GM12878 (cell line): ENCODE measurements around the gene F12. TPM values are rescaled to one million over a fixed set of nuclear protein-coding genes. Genes with fewer than 3 reads are reported as not detected.
A peak's percentile ranks its signal among the peaks of the same experiment; 100 is the strongest.

Source experiments
- MTA3 ChIP-seq: IDR thresholded peaks from 2 replicates; pipeline ENCODE4 v1.6.1; 2012; ENCODE audit warnings: low read length, inconsistent platforms, borderline replicate concordance
- MXI1 ChIP-seq: fragments of 150-350 bp; IDR thresholded peaks from 2 replicates; pipeline ENCODE4 v1.6.1; 2011; ENCODE audit warnings: low read depth, mild to moderate bottlenecking, inconsistent platforms, low read length, improper control_type of control experiment
- PRDM15 ChIP-seq: fragments of 450-650 bp; formaldehyde crosslinking; IDR thresholded peaks from 2 replicates; pipeline ENCODE4 v1.4.0; 2020; ENCODE audit warnings: mild to moderate bottlenecking, moderate library complexity
- SIX5 ChIP-seq: IDR thresholded peaks from 2 replicates; pipeline ENCODE4 v1.6.1; 2011; ENCODE audit warnings: mild to moderate bottlenecking, low read depth, low read length, moderate library complexity; ENCODE audit not compliant: severe bottlenecking
- SPI1 ChIP-seq: IDR thresholded peaks from 2 replicates; pipeline ENCODE4 v1.6.1; 2011; ENCODE audit warnings: low read depth, mild to moderate bottlenecking, low read length, moderate library complexity, borderline replicate concordance; ENCODE audit not compliant: insufficient read depth
- TCF12 ChIP-seq: IDR thresholded peaks from 2 replicates; pipeline ENCODE4 v1.6.1; 2011; ENCODE audit warnings: low read depth, mild to moderate bottlenecking, low read length
- polyA plus RNA-seq, 11 experiments: library from polyadenylated mRNA; depleted of rRNA in 4 of 11; unstranded in 6 of 11; stranded (reverse) in 5 of 11; fragments of >200 nt; fragmentation: Nextera tagmentation in 4 of 11; fragmentation: Illumina TruSeq in 1 of 11; extraction: Ambion mirVana in 4 of 11; extraction: Trizol in 1 of 11; gene quantifications; 1 replicate in 1 of 11; 2 replicates in 10 of 11; pipeline versions ENCODE4 v1.2.1 to v1.2.3, GENCODE V29; 2011 to 2016; ENCODE audit warnings: inconsistent platforms in 2 of 11, missing spikeins in 2 of 11, low read depth in 1 of 11
- total RNA-seq, 4 experiments: library from RNA; depleted of rRNA in 3 of 4; stranded (reverse); fragments of >200 nt in 3 of 4; fragmentation: Illumina TruSeq in 1 of 4; extraction: Trizol in 1 of 4; gene quantifications; 2 replicates each; pipeline versions ENCODE4 v1.2.1 to v1.2.3, GENCODE V29; 2013 to 2021

Gene F12
- total and polyA plus RNA-seq, 10 of the 15 experiments (the other 5 are each of a cell fraction or from before 2014, with no cell fraction given), result 0.25 to 11.3 (median 5.5) TPM

GRCh38 chr5:177426566-177427210 lies 17.3 kb upstream of the F12 start, which contains the start of gene GRK6 (continued):
- no peak for TF ChIP-seq PRDM15 (CRISPR knock-in tag)
- no peak for TF ChIP-seq MTA3
- no peak for TF ChIP-seq SPI1
- TF ChIP-seq TCF12, result 0 out of 2 replicates have a peak, but pooled peaks have one; percentile 4
- peak; percentile 64 for TF ChIP-seq MXI1
- TF ChIP-seq SIX5, result no peak
